WTC11 (cell line): ENCODE data around the gene ASTN2. TPM values are rescaled to one million over a fixed set of nuclear protein-coding genes. Genes with fewer than 3 reads are reported as not detected.

ENCODE experiments used
- ATAC-seq: fragments of 200-7000 bp; cut with Tn5 transposase; 2 replicates; pipeline ENCODE4 v1.10.0; 2021; ENCODE audit warnings: mild to moderate bottlenecking, moderate library complexity
- CTCF ChIA-PET: fragments of 300-600 bp; sonication (Branson Sonifier 250); formaldehyde crosslinking; loops from one replicate; lab custom pipeline; 2021; ENCODE audit warnings: antibody characterized with exemption; lab: Charles Lee
- POLR2A ChIA-PET: fragments of 350-600 bp; sonication (Branson Sonifier 250); formaldehyde crosslinking; loops from one replicate; lab custom pipeline; 2021; ENCODE audit warnings: antibody characterized with exemption; lab: Charles Lee
- DNase-seq: peaks from one replicate; pipeline ENCODE4 v3.0.0; 2021; ENCODE audit warnings: low spot score
- H3K27ac Mint-ChIP-seq: 2 replicates; pipeline ENCODE4 v1.8.0; 2021; ENCODE audit warnings: mixed read lengths
- H3K27me3 Mint-ChIP-seq: 2 replicates; pipeline ENCODE4 v1.8.0; 2021; ENCODE audit warnings: low read depth, mild to moderate bottlenecking, moderate library complexity, mixed read lengths
- H3K36me3 Mint-ChIP-seq: 2 replicates; pipeline ENCODE4 v1.8.0; 2021; ENCODE audit warnings: mixed read lengths
- H3K4me1 Mint-ChIP-seq: 2 replicates; pipeline ENCODE4 v1.8.0; 2022; ENCODE audit warnings: mixed read lengths
- H3K4me3 Mint-ChIP-seq: 2 replicates; pipeline ENCODE4 v1.8.0; 2021; ENCODE audit warnings: mild to moderate bottlenecking, moderate library complexity, mixed read lengths
- H3K9me3 Mint-ChIP-seq: 2 replicates; pipeline ENCODE4 v1.8.0; 2021; ENCODE audit warnings: mixed read lengths
- ARID4B ChIP-seq: sonication (generic); formaldehyde crosslinking; IDR thresholded peaks from 2 replicates; pipeline ENCODE4 v1.8.0; 2023; ENCODE audit warnings: missing genetic modification reagents, mild to moderate bottlenecking, borderline replicate concordance
- ATF1 ChIP-seq: sonication (generic); formaldehyde crosslinking; IDR thresholded peaks from 2 replicates; pipeline ENCODE4 v1.8.1; 2023; ENCODE audit warnings: mild to moderate bottlenecking, moderate library complexity, missing genetic modification reagents
- CBFB ChIP-seq: sonication (generic); formaldehyde crosslinking; IDR thresholded peaks from 2 replicates; pipeline ENCODE4 v1.8.1; 2022; ENCODE audit warnings: mild to moderate bottlenecking, low read depth, missing genetic modification reagents
- FOXJ3 ChIP-seq: sonication (generic); formaldehyde crosslinking; IDR thresholded peaks from 2 replicates; pipeline ENCODE4 v1.9.0; 2021; ENCODE audit warnings: missing genetic modification reagents, mild to moderate bottlenecking, borderline replicate concordance
- FOXP1 ChIP-seq: sonication (generic); formaldehyde crosslinking; IDR thresholded peaks from 2 replicates; pipeline ENCODE4 v1.8.0; 2022; ENCODE audit warnings: missing genetic modification reagents, mild to moderate bottlenecking, moderate library complexity, borderline replicate concordance
- GABPB1 ChIP-seq: sonication (generic); formaldehyde crosslinking; IDR thresholded peaks from 2 replicates; pipeline ENCODE4 v1.8.1; 2023; ENCODE audit warnings: mild to moderate bottlenecking, missing genetic modification reagents
- GRHL2 ChIP-seq: fragments of 250-450 bp; sonication (Bioruptor Pico); IDR thresholded peaks from 2 replicates; pipeline ENCODE4 v1.8.0; 2022; ENCODE audit warnings: mild to moderate bottlenecking, moderate library complexity; ENCODE audit not compliant: insufficient replicate concordance, severe bottlenecking
- HMGA2 ChIP-seq: fragments of 250-450 bp; sonication (Bioruptor Pico); IDR thresholded peaks from 2 replicates; pipeline ENCODE4 v1.4.0; 2021; ENCODE audit warnings: mild to moderate bottlenecking, moderate library complexity
- IRF2 ChIP-seq: sonication (generic); formaldehyde crosslinking; IDR thresholded peaks from 2 replicates; pipeline ENCODE4 v1.8.0; 2022; ENCODE audit warnings: low read depth, missing genetic modification reagents, borderline replicate concordance
- NR2C2 ChIP-seq: sonication (generic); formaldehyde crosslinking; IDR thresholded peaks from 2 replicates; pipeline ENCODE4 v1.8.0; 2022; ENCODE audit warnings: mild to moderate bottlenecking, missing genetic modification reagents
- RELA ChIP-seq: sonication (generic); formaldehyde crosslinking; IDR thresholded peaks from 2 replicates; pipeline ENCODE4 v1.8.1; 2022; ENCODE audit warnings: missing genetic modification reagents, mild to moderate bottlenecking, borderline replicate concordance
- SOX15 ChIP-seq: fragments of 250-450 bp; sonication (Bioruptor Pico); IDR thresholded peaks from 2 replicates; pipeline ENCODE4 v1.9.0; 2021; ENCODE audit warnings: mild to moderate bottlenecking
- ZBTB43 ChIP-seq: sonication (generic); formaldehyde crosslinking; IDR thresholded peaks from 2 replicates; pipeline ENCODE4 v1.8.1; 2023; ENCODE audit warnings: mild to moderate bottlenecking, missing genetic modification reagents
- ZNF281 ChIP-seq: sonication (generic); formaldehyde crosslinking; IDR thresholded peaks from 2 replicates; pipeline ENCODE4 v1.8.0; 2023; ENCODE audit warnings: mild to moderate bottlenecking, missing genetic modification reagents
- ZNF416 ChIP-seq: fragments of 250-450 bp; sonication (Bioruptor Pico); IDR thresholded peaks from 2 replicates; pipeline ENCODE4 v1.9.0; 2021; ENCODE audit warnings: mild to moderate bottlenecking, inconsistent platforms
- total RNA-seq: library from RNA; stranded (reverse); gene quantifications from 3 replicates; pipeline ENCODE4 v1.2.3, GENCODE V29; 2021

ASTN2 gene
- total RNA-seq, 1 experiment from 2014 or later = 16.2 TPM

- TF ChIP-seq ZNF281 (CRISPR knock-in tag) (no peak), SOX15 (CRISPR knock-in tag) (no peak), CBFB (no peak), ARID4B (CRISPR knock-in tag) (no peak), GRHL2 (CRISPR knock-in tag) (no peak), IRF2 (CRISPR knock-in tag) (no peak), NR2C2 (CRISPR knock-in tag) (no peak), RELA (CRISPR knock-in tag) (no peak), HMGA2 (CRISPR knock-in tag) (no peak)
Measured at GRCh38 chr9:116520218-116520617, 894.6 kb downstream of the ASTN2 start (continued).

- no peaks in the 10 kb centered on the region for H3K4me1 Mint-ChIP-seq
- H3K27ac Mint-ChIP-seq = no peak overlapping the region
- ATAC-seq (no peak), DNase-seq (no peak)
- H3K36me3 Mint-ChIP-seq = peaks cover 29% of the 10 kb centered on the region
- no peak overlapping the region for H3K4me3 Mint-ChIP-seq
- TF ChIP-seq FOXP1 (CRISPR knock-in tag) (no peak), FOXJ3 (CRISPR knock-in tag) (no peak), GABPB1 (CRISPR knock-in tag) (no peak)
- peaks cover 5% of the 10 kb centered on the region for H3K27me3 Mint-ChIP-seq
- H3K9me3 Mint-ChIP-seq = peaks cover 74% of the 10 kb centered on the region
- ChIA-PET CTCF (no interaction called here), POLR2A (no interaction called here)
Measured at GRCh38 chr9:116516456-116516855, 898.4 kb downstream of the ASTN2 start.

- no peak overlapping the region for H3K4me3 Mint-ChIP-seq
- peaks cover 29% of the 10 kb centered on the region for H3K36me3 Mint-ChIP-seq
- TF ChIP-seq ZBTB43 (CRISPR knock-in tag) (no peak), ATF1 (no peak), ZNF416 (no peak)
- ATAC-seq (no peak), DNase-seq (no peak)
- peaks cover 73% of the 10 kb centered on the region for H3K9me3 Mint-ChIP-seq
- CTCF ChIA-PET = no interaction called here
- POLR2A ChIA-PET = no interaction called here
- no peak overlapping the region for H3K27ac Mint-ChIP-seq
- peaks cover 5% of the 10 kb centered on the region for H3K27me3 Mint-ChIP-seq
- H3K4me1 Mint-ChIP-seq = no peaks in the 10 kb centered on the region
Measured at GRCh38 chr9:116515541-116515940, 899.3 kb downstream of the ASTN2 start.
